Stimulated activated naive CD8-positive, alpha-beta T cell treated with anti-CD3 and anti-CD28 coated beads, Interleukin-15, Interleukin-2, amounts not matched to agents 100 ng/mL and 50 ng/mL, for 24 hours (primary cell): ENCODE measurements around the gene MIEF1.
"Not testable (repeated sequence)": the region's sequence is repeated elsewhere in the genome, so short reads cannot be mapped to it uniquely, and the experiment has no call there.

Experiments used
- H3K27ac Mint-ChIP-seq: one replicate; pipeline ENCODE4 v1.8.0; 2021; ENCODE audit warnings: mild to moderate bottlenecking, mixed read lengths
- H3K27me3 Mint-ChIP-seq: one replicate; pipeline ENCODE4 v1.8.0; 2021; ENCODE audit warnings: mixed read lengths
- H3K36me3 Mint-ChIP-seq: one replicate; pipeline ENCODE4 v1.8.0; 2021; ENCODE audit warnings: low read depth, mixed read lengths
- H3K4me1 Mint-ChIP-seq: one replicate; pipeline ENCODE4 v1.8.0; 2021; ENCODE audit warnings: low read depth, mixed read lengths
- H3K4me3 Mint-ChIP-seq: one replicate; pipeline ENCODE4 v1.8.0; 2021; ENCODE audit warnings: mild to moderate bottlenecking, mixed read lengths
- H3K9me3 Mint-ChIP-seq: one replicate; pipeline ENCODE4 v1.8.0; 2021; ENCODE audit warnings: mixed read lengths

Gene MIEF1

GRCh38 chr22:39512026-39512425 lies 9.9 kb downstream of the MIEF1 start:
- Mint-ChIP-seq H3K4me1 (peaks cover 39% of the 10 kb centered on the region), H3K9me3 (no peaks in the 10 kb centered on the region), H3K27ac (no peak overlapping the region), H3K36me3 (peaks cover 77% of the 10 kb centered on the region), H3K27me3 (no peaks in the 10 kb centered on the region), H3K4me3 (no peak overlapping the region)

GRCh38 chr22:39513791-39514190 lies 11.7 kb downstream of the MIEF1 start:
- H3K9me3 Mint-ChIP-seq = no peaks in the 10 kb centered on the region
- H3K4me3 Mint-ChIP-seq = no peak overlapping the region
- peaks cover 75% of the 10 kb centered on the region for H3K36me3 Mint-ChIP-seq
- H3K4me1 Mint-ChIP-seq = peaks cover 43% of the 10 kb centered on the region
- no peak overlapping the region for H3K27ac Mint-ChIP-seq
- H3K27me3 Mint-ChIP-seq = no peaks in the 10 kb centered on the region

- Mint-ChIP-seq H3K27ac (peak overlapping the region; percentile 38), H3K36me3 (peaks cover 69% of the 10 kb centered on the region), H3K4me3 (no peak overlapping the region), H3K9me3 (no peaks in the 10 kb centered on the region), H3K27me3 (no peaks in the 10 kb centered on the region), H3K4me1 (peaks cover 45% of the 10 kb centered on the region)
Observed at GRCh38 chr22:39514373-39514973, 12.4 kb downstream of the MIEF1 start.

- Mint-ChIP-seq H3K9me3 (no peaks in the 10 kb centered on the region), H3K4me1 (peaks cover 45% of the 10 kb centered on the region), H3K36me3 (peaks cover 68% of the 10 kb centered on the region), H3K27ac (peak overlapping the region; percentile 71), H3K27me3 (peaks cover 3% of the 10 kb centered on the region), H3K4me3 (peak overlapping the region; percentile 8)
Observed at GRCh38 chr22:39515266-39516050, 13.4 kb downstream of the MIEF1 start.

- Mint-ChIP-seq H3K27me3 (peaks cover 3% of the 10 kb centered on the region), H3K36me3 (peaks cover 72% of the 10 kb centered on the region), H3K4me3 (no peak overlapping the region), H3K9me3 (no peaks in the 10 kb centered on the region), H3K4me1 (peaks cover 56% of the 10 kb centered on the region), H3K27ac (no peak overlapping the region)
Observed at GRCh38 chr22:39517470-39517869, 15.4 kb downstream of the MIEF1 start.

GRCh38 chr22:39518144-39518786 lies 16.2 kb downstream of the MIEF1 start:
- peaks cover 64% of the 10 kb centered on the region for H3K4me1 Mint-ChIP-seq
- peaks cover 74% of the 10 kb centered on the region for H3K36me3 Mint-ChIP-seq
- no peaks in the 10 kb centered on the region for H3K9me3 Mint-ChIP-seq
- peak overlapping the region; percentile 96 for H3K27ac Mint-ChIP-seq
- H3K4me3 Mint-ChIP-seq = peak overlapping the region; percentile 88
- peaks cover 3% of the 10 kb centered on the region for H3K27me3 Mint-ChIP-seq

GRCh38 chr22:39518996-39519680 lies 17.0 kb downstream of the MIEF1 start:
- Mint-ChIP-seq H3K4me3 (peak overlapping the region; percentile 88), H3K9me3 (no peaks in the 10 kb centered on the region), H3K4me1 (peaks cover 70% of the 10 kb centered on the region)

GRCh38 chr22:39519681-39520225 lies 17.7 kb downstream of the MIEF1 start:
- Mint-ChIP-seq H3K27me3 (peaks cover 3% of the 10 kb centered on the region), H3K36me3 (peaks cover 71% of the 10 kb centered on the region), H3K4me3 (peak overlapping the region; percentile 88), H3K4me1 (peaks cover 72% of the 10 kb centered on the region), H3K9me3 (no peaks in the 10 kb centered on the region), H3K27ac (peak overlapping the region; percentile 96)

More at GRCh38 chr22:39518996-39519680, 17.0 kb downstream of the MIEF1 start:
- Mint-ChIP-seq H3K27ac (peak overlapping the region; percentile 96), H3K27me3 (peaks cover 3% of the 10 kb centered on the region), H3K36me3 (peaks cover 71% of the 10 kb centered on the region)

- Mint-ChIP-seq H3K4me1 (peaks cover 72% of the 10 kb centered on the region), H3K27ac (peak within 1 kb of the TSS; percentile 96), H3K9me3 (no peaks in the 10 kb centered on the region), H3K4me3 (peak within 1 kb of the TSS; percentile 88), H3K36me3 (peaks cover 71% of the 10 kb centered on the region), H3K27me3 (peaks cover 3% of the 10 kb centered on the region)
Observed at GRCh38 chr22:39520226-39521105, 18.4 kb downstream of the MIEF1 start, which contains the start of gene ATF4. Gene ATF4, plus strand, starts transcription at chr22:39520562. Its CDS starts 884 bp downstream, at chr22:39521446.

GRCh38 chr22:39521106-39521885 lies 19.2 kb downstream of the MIEF1 start:
- H3K27ac Mint-ChIP-seq = peak overlapping the region; percentile 96
- peaks cover 66% of the 10 kb centered on the region for H3K36me3 Mint-ChIP-seq
- H3K27me3 Mint-ChIP-seq, H3K9me3 Mint-ChIP-seq: not testable (repeated sequence)
- peak overlapping the region; percentile 88 for H3K4me3 Mint-ChIP-seq
- H3K4me1 Mint-ChIP-seq = peaks cover 72% of the 10 kb centered on the region

GRCh38 chr22:39522091-39522490 lies 20.0 kb downstream of the MIEF1 start:
- H3K27ac Mint-ChIP-seq = peak overlapping the region; percentile 96
- peaks cover 73% of the 10 kb centered on the region for H3K4me1 Mint-ChIP-seq
- H3K27me3 Mint-ChIP-seq, H3K9me3 Mint-ChIP-seq: not testable (repeated sequence)
- peaks cover 62% of the 10 kb centered on the region for H3K36me3 Mint-ChIP-seq
- peak overlapping the region; percentile 88 for H3K4me3 Mint-ChIP-seq

- peak overlapping the region; percentile 96 for H3K27ac Mint-ChIP-seq
- H3K36me3 Mint-ChIP-seq = peaks cover 58% of the 10 kb centered on the region
- H3K9me3 Mint-ChIP-seq = no peaks in the 10 kb centered on the region
- H3K4me3 Mint-ChIP-seq = peak overlapping the region; percentile 88
- peaks cover 75% of the 10 kb centered on the region for H3K4me1 Mint-ChIP-seq
- peaks cover 3% of the 10 kb centered on the region for H3K27me3 Mint-ChIP-seq
Observed at GRCh38 chr22:39522567-39523300, 20.6 kb downstream of the MIEF1 start.
